Kidney (tissue), 14 donors: ENCODE measurements around the gene SVIL. TPM values are rescaled to one million over a fixed set of nuclear protein-coding genes. Genes with fewer than 3 reads are reported as not detected.

ENCODE experiments used
- DNase-seq, 5 donors: peaks; one replicate each; pipeline ENCODE4 v3.0.0-alpha.2; 2013 to 2020
- FAIRE-seq: peaks from 2 replicates; lab custom pipeline; 2012; peaks lifted over from hg19 to GRCh38; lab: Jason Lieb, UNC
- H3K27ac ChIP-seq, 2 donors: one replicate each; pipeline ENCODE4 v1.7.0; 2013; ENCODE audit warnings: low read depth in 2 of 2, low read length in 2 of 2, inconsistent platforms in 1 of 2
- H3K27me3 ChIP-seq: one replicate; pipeline ENCODE4 v1.7.1; 2013; ENCODE audit warnings: low read length, inconsistent platforms; ENCODE audit not compliant: control insufficient read depth, insufficient read depth
- H3K36me3 ChIP-seq, 3 donors: one replicate each; pipeline versions ENCODE4 v1.7.0 to v1.7.1; 2013; ENCODE audit warnings: low read length in 3 of 3, control low read depth in 1 of 3, inconsistent platforms in 1 of 3; ENCODE audit not compliant: insufficient read depth in 3 of 3, control insufficient read depth in 2 of 3
- H3K4me1 ChIP-seq, 3 donors: one replicate each; pipeline versions ENCODE4 v1.7.0 to v1.7.1; 2013; ENCODE audit warnings: low read length in 3 of 3, inconsistent platforms in 1 of 3, low read depth in 1 of 3; ENCODE audit not compliant: control insufficient read depth in 2 of 3, insufficient read depth in 2 of 3
- H3K4me3 ChIP-seq, 3 donors: one replicate each; pipeline versions ENCODE4 v1.7.0 to v1.8.1; 2013; ENCODE audit warnings: low read length in 3 of 3, control low read depth in 1 of 3, inconsistent platforms in 1 of 3
- H3K9ac ChIP-seq, 3 donors: one replicate each; pipeline versions ENCODE4 v1.7.0 to v1.7.1; 2013; ENCODE audit warnings: low read length in 3 of 3, control low read depth in 1 of 3, inconsistent platforms in 1 of 3
- H3K9me3 ChIP-seq, 3 donors: one replicate each; pipeline versions ENCODE4 v1.7.0 to v1.7.1; 2013; ENCODE audit warnings: low read length in 3 of 3, control low read depth in 1 of 3, inconsistent platforms in 1 of 3; ENCODE audit not compliant: control insufficient read depth in 2 of 3, insufficient read depth in 1 of 3
- intact Hi-C: fragments of 100-400 bp; cut with DNase I; formaldehyde crosslinking; loops from one replicate; pipeline ENCODE4 v1.11.1; 2022
- polyA plus RNA-seq: library from polyadenylated mRNA; stranded (reverse); fragments of 350-450 nt; fragmentation: Illumina TruSeq; extraction: RNeasy Lipid Tissue Mini Kit (QIAGEN cat#74804); gene quantifications from one replicate; pipeline ENCODE4 v1.2.3, GENCODE V29; 2014; ENCODE audit warnings: low read depth, low replicate concordance; ENCODE audit not compliant: insufficient read depth
- total RNA-seq: library from RNA; stranded (reverse); fragmentation: NEBNext Ultra II Directional; extraction: Animal tissue kit (Norgen Biotek cat#: 25700); gene quantifications from one replicate; pipeline ENCODE4 v1.2.1, GENCODE V29; 2021
- TF ChIP-seq, protein P1 (sequence below): IDR thresholded peaks from 3 replicates; pipeline ENCODE4 v1.5.1; 2012; ENCODE audit warnings: mild to moderate bottlenecking, moderate library complexity, borderline replicate concordance; ENCODE audit not compliant: insufficient read depth; ENCODE audit errors: extremely low read depth
- donor health status: control.
- donor health status: control.
- donor health status: control.
- donor health status: control.
- donor health status: control.
- donor health status: DM: yes; HTN: yes; CAD: no.
- donor health status: Normal renal cell carcinoma (clear cell type).

SVIL gene
- total and polyA plus RNA-seq, 2 donors from 2014 or later = 7.4 to 94.4 TPM

DNA sequence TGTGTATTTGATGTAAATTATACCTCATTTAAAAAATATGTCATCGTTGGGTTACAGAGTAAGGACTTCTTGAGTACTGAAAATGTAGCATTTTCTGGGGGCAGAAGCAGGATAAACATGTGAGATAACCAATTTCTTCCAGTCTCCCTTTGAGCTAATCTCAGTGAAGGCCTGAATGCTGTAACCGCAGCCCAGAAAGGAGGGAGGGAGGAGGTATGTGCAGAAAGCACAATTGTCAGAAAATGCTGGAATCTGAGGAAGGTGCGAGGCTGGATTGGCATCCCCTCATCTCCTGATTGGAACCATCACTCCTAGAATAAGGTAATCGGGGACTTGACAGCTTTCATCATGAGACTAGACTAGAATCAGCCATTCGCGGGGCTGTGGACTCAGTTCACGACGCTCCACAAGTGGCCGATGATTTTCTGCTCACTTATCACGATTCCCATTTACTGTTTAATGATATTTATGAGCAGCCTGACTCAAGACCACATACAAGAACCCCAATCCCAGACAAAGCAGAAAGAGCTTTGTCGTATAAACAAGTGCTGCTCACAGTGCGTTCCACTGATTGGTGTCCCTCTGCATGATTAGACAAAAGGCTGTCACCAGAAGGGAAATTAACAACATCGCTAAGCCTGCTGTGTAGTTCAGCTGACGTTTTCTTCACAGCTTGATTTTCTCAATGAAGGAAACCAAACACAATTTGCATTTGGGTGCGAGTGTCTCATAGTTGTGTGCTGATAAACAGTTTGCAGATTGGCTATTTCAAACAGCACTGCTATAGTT lies 93.2 kb downstream of the SVIL start:
- no peak overlapping the region for H3K4me3 ChIP-seq
- H3K27me3 ChIP-seq = no peaks in the 10 kb centered on the region
- no peak overlapping the region for H3K27ac ChIP-seq
- peaks cover 0 to 2% (median under 1%) of the 10 kb centered on the region in 3 donors for H3K4me1 ChIP-seq
- FAIRE-seq (no peak), DNase-seq (no peak)
- no peaks in the 10 kb centered on the region for H3K9me3 ChIP-seq
- intact Hi-C loops = no loop called here
- H3K36me3 ChIP-seq = no peaks in the 10 kb centered on the region
- H3K9ac ChIP-seq = no peak overlapping the region
- TF ChIP-seq, protein P1, sequence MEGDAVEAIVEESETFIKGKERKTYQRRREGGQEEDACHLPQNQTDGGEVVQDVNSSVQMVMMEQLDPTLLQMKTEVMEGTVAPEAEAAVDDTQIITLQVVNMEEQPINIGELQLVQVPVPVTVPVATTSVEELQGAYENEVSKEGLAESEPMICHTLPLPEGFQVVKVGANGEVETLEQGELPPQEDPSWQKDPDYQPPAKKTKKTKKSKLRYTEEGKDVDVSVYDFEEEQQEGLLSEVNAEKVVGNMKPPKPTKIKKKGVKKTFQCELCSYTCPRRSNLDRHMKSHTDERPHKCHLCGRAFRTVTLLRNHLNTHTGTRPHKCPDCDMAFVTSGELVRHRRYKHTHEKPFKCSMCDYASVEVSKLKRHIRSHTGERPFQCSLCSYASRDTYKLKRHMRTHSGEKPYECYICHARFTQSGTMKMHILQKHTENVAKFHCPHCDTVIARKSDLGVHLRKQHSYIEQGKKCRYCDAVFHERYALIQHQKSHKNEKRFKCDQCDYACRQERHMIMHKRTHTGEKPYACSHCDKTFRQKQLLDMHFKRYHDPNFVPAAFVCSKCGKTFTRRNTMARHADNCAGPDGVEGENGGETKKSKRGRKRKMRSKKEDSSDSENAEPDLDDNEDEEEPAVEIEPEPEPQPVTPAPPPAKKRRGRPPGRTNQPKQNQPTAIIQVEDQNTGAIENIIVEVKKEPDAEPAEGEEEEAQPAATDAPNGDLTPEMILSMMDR = no peak

DNA sequence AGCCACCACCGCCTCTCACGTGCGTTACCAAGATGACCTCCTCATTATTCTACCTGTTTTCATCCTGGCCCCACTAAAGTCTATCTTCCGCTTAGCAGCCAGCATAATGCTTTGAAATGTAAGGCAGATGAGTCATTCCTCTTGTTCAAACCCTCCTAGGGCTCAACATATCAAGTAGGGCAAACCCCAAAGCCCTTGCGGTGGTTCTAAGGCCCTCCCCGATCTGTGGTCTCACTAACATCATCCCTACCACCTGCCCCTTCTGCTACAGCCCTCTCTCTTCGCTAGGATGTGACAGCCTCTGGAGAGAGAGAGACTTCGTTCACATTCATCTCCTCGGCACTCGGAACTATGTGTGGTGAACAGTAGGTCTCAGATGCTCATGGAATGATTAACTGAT lies 94.8 kb downstream of the SVIL start:
- FAIRE-seq = no peak

GRCh38 chr10:29539412-29539811 lies 95.4 kb downstream of the SVIL start:
- TF ChIP-seq, protein P1 = no peak
- Histone ChIP-seq H3K4me1 (peaks cover 7 to 11% (median 8%) of the 10 kb centered on the region in 3 donors), H3K4me3 (no peak overlapping the region), H3K9ac (no peak overlapping the region), H3K9me3 (no peaks in the 10 kb centered on the region), H3K27me3 (no peaks in the 10 kb centered on the region), H3K27ac (no peak overlapping the region), H3K36me3 (no peaks in the 10 kb centered on the region)
- intact Hi-C loops = no loop called here
- FAIRE-seq (no peak), DNase-seq (no peak)

More for the DNA sequence above, 94.8 kb downstream of the SVIL start:
- Histone ChIP-seq H3K27ac (no peak overlapping the region), H3K4me3 (no peak overlapping the region), H3K9me3 (no peaks in the 10 kb centered on the region), H3K9ac (no peak overlapping the region), H3K36me3 (no peaks in the 10 kb centered on the region), H3K4me1 (peaks cover 7 to 11% (median 8%) of the 10 kb centered on the region in 3 donors), H3K27me3 (no peaks in the 10 kb centered on the region)
- TF ChIP-seq, protein P1 = no peak
- intact Hi-C loops = no loop called here
- DNase-seq = no peak
